GM12801 (cell line): ENCODE data around the gene APLP1.

Source experiments
- CTCF ChIP-seq: IDR thresholded peaks from one replicate; pipeline ENCODE4 v1.5.1; 2011; ENCODE audit warnings: control low read depth; ENCODE audit not compliant: insufficient read length; ENCODE audit errors: extremely low read depth

The APLP1 gene

DNA sequence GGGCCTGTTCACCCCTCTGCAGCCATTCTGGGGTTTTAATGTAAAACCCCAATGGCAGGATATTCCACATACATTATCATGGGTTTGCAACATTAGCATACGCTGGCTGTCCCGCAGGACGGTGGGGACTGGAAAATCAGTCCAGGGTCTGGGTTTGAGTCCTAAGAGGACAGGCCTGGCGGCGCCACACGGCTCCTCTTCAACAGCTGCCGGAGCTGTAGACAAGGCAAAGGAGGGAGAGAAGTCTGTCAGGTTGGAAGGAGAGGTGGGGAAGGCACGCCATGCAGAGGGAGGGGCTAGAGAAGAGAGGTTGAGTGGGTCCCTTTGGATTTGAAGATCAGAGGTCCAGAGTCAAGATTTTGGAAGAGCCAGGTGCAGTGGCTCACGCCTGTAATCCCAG is 20.0 kb downstream of the APLP1 start:
- no peak for TF ChIP-seq CTCF

DNA sequence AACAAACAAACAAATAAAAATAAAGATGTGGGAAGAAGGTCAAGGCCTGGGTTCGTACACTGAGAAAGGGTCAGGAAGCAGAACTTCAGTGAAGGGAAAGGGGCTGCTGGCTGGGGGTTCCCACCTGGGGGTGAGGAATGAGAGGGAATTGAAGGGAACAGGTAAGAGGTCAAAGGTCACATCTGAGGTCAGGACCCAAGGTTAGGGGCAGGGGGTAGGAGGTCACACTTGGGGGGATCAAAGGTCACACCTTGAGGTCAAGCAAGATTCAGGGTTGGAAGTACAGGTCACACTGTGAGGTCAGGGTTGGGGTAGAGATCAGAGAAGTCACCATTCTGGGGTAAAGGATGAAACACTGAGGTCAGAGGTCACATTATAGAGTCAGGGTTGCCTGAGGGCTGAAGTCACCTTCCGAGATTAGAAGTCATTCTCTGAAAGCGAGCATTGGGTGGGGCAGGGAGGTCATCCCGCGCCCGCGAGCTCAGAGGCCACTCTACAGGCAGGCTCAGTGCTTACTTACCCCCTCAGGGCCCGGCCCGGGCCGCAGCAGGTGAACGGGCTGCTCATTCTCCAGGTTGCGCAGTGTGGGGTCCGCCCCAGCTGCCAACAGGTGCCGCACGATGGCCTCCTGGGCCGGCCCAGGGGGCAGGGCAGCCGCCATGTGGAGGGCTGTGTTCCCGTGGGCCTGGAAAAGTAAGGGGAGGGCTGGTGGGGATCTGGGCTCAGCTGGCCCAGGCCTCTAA is 21.2 kb downstream of the APLP1 start:
- no peak for TF ChIP-seq CTCF

DNA sequence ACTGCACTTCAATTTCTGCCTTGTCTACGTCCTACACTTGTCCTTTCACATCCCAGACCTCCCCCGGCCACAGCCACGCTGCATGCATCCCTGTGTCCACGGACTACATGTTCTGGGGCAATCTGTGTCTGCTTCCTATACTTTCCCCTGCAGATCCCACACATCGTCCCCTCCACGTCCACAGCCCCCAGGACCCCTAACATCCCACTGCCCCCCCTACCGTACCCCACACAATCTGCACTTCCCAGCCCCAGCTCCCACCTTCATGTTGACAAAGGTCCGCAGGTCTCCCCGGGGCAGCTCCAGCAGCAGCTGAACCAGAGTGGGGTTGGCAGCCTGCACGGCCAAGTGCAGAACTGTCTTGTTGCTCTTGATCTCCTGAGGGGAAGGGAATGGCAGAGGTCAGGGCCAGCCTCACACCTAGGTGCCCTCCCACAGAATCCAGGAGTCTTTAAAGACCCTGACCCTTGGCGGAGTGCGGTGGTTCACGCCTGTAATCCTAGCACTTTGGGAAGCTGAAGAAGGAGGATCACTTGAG is 21.8 kb downstream of the APLP1 start:
- no peak for TF ChIP-seq CTCF

DNA sequence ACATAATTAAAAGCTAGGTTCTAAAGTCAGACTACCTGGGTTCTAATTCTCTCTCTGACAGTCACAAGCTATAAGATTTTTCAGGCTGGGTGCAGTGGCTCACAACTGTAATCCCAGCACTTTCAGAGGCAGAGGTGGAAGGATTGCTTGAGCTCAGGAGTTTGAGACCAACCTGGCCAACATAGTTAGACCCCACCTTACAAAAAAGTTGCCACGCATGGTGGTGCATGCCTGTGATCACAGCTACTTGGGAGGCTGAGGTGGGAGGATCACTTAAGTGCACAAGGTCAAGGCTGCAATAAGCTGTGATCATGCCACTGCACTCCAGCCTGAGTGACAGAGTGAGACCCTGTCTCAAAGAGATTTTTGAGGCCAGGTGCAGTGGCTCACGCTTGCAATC is 26.0 kb downstream of the APLP1 start:
- TF ChIP-seq CTCF, result no peak

GRCh38 chr19:35895911-35896642 is 27.7 kb downstream of the APLP1 start:
- no peak for TF ChIP-seq CTCF

DNA sequence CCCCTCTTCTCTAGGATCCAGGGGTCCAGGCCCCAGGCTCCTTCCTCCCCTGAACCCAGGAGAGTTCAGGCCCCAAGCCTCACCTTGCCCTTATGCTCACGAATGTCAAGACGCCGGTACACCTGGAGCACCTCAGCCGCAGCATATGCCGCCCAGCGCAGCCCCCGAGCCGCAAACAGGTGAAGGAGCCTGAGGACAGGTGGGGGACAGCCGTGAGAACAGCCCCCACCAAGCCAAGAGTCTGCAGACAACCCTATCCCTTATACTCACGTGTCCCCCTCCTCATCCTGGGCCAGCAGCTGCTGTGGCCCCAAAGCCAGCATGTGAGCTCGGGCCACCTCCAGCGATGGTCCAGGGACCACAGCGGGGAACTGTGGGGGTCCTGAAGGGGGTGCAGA is 28.3 kb downstream of the APLP1 start:
- no peak for TF ChIP-seq CTCF

- TF ChIP-seq CTCF, result no peak
Measured at GRCh38 chr19:35897706-35898451, 29.5 kb downstream of the APLP1 start.
